NOMO-1 treated with DMSO at 0.1 percent for 48 hours (cell line): Measurements from ENCODE around the gene FRY.
A peak's percentile ranks its signal among the peaks of the same experiment; 100 is the strongest.
"Not testable (repeated sequence)": the region's sequence is repeated elsewhere in the genome, so short reads cannot be mapped to it uniquely, and the experiment has no call there.

ENCODE experiments used
- DNase-seq: peaks from one replicate; lab custom pipeline; 2025; ENCODE audit not compliant: unreplicated experiment; lab: John Stamatoyannopoulos, UW

Gene FRY

DNA sequence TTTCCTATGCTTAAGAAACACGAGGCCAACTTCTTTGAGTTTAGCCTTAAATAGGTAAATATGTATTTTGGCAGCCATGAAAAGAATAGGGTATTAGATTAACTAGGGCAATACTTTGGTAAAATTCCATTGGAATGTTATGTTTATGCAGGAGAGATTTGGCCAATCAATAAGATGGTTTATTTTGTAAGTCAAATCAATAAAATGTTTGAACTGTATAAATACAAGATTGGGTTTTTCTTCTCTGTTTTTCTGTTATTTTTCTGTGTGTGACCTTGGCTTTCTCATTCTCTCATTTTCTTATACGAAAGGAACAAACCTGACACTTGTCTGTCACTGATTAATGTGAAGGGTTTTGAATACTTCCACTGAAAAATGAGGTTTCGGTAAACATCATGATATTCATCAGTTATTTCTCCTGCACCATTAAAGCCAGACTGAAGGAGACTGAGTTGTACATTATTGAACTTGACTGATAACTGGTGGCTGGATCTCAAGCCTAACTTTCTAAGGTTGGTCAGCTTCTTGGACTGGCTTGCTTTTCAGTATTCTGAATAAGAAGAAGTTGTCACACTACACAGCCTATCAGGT lies 8.6 kb downstream of the FRY start:
- DNase-seq = no peak

- no peak for DNase-seq
These were observed 9.1 kb downstream of the FRY start for GRCh38 chr13:32040689-32041088.

DNA sequence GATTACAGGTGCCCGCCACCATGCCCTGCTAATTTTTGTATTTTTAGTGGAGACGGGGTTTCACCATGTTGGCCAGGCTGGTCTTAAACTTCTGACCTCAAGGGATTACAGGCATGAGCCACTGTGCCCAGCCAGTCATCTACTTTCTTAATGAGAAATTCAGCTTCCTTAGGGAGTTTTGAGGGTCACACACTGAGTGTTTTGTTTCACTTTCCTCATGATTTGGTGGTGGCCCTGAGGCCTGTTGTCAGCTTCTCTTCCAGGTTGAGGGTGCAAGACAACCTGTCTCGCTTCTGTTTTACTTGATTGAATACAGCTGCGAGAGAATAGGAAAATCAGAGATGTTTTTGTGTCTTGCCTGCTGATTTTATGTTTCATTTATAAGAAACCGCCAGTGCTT lies 9.9 kb downstream of the FRY start:
- DNase-seq = no peak

- no peak for DNase-seq
These were observed 11.0 kb downstream of the FRY start for GRCh38 chr13:32042551-32042950.

DNA sequence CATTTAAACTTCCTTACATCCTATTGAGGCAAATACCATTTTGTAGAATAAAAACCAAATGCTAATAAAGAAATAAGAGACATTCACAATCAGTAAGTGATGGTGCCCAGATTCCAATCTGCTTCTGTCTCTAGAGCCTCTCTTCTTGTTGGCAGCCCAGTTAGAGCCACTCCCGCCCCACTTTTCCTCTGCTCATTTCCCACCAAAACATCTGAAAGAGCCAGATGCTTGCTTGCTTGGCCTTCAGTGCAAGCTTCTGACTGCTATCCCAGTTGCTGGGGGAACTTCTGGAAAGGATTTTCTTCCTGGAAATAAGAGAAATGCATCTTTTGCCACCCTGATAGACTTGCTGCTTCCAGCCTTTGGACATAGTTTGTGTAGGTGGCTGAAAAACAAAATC lies 12.9 kb downstream of the FRY start:
- no peak for DNase-seq

- DNase-seq = no peak
These were observed 14.0 kb downstream of the FRY start for GRCh38 chr13:32045537-32045936.

DNA sequence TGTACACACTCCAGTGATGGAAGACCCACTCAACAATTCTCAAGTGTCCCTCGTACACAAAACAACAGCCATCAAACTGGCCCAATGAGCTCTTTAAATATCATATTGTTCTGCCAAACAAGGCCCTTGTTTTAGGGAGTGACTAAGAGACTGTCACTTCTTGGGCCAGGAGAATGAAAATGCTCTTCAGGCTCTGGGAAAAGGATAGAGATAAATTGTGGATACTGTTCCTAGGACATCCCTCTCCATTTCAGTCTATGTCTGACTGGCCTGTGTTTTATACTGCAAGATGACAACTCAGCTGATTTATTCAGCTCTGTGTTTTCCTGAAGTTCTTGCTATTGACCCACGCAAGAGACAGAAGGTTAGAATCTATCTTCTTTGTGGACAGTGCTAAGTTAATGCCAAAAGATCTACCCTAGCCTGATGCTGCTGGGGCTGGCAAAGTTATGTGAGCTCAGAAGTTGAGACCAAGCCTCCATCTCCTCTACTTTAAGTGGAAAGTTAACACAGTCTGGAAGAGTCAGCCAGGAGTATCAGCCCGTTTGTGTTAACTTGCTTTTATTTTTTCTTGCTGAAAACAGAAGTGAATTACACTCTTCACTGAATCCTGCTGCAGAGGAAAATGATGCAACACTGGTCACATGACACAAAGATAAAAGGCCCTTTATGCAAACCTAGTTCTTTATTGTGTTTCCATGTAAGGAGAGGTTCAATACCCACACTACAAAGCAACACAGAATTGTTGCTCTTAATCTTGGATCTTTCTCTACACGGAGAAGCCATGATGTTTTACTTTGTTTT lies 14.6 kb downstream of the FRY start:
- peak; percentile 97 for DNase-seq

DNA sequence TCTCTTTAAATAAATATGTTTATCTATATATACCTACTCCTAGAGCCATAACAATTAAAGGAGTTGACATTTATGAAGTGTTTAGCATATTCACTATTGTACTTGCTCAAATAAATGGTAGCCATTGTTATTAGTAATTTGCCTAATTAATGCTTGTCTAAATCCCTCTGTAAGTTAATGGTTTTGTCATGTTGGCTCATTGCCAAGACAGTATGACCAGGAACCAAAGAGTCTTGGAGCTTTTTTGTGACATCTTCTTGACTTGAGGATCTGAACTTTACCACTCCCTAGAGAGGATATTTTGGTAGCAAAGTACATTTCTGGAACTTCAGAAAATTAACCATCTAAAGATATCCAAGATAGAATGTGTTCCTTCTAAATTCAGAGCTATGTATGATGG lies 15.5 kb downstream of the FRY start:
- DNase-seq = no peak

GRCh38 chr13:32047793-32048192 lies 16.2 kb downstream of the FRY start:
- DNase-seq = peak; percentile 77

GRCh38 chr13:32048816-32049215 lies 17.2 kb downstream of the FRY start:
- peak; percentile 61 for DNase-seq

- DNase-seq = no peak
These were observed 19.6 kb downstream of the FRY start for GRCh38 chr13:32051156-32051555.

DNA sequence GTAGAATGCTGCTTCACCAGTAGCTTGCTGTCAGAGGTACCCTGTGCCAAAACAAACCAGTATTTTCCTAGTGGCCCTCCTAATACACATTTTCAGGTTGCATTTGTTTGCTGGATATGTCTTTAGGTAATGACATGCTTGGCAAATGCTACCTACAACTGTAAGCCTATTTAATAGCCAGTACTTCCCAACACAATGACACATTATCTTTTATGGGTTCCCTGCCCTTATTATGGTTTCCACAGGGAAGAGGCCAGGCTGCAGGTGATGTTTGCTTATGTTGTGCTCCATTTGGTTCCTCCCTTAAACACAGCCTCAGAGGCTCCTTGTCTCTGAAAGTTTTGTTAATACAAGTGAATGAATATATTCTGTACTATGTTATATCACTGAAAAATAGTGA lies 24.7 kb downstream of the FRY start:
- DNase-seq = no peak

DNA sequence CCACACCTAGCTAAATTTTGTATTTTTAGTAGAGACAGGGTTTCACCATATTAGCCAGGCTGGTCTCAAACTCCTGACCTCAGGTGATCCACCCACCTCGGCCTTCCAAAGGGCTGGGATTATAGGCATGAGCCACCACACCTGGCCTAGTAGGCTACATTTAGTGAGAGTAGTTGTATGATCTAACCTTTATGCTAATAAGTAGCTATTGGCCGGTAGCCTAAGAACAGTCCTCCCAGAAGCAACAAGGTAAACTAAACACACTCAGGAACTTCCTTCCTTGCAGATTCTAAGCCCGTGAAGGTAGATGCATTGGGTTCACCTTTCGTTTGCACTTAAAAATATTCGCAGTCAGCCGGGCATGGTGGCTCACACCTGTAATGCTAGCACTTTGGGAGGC lies 25.8 kb downstream of the FRY start:
- DNase-seq = not testable (repeated sequence)

DNA sequence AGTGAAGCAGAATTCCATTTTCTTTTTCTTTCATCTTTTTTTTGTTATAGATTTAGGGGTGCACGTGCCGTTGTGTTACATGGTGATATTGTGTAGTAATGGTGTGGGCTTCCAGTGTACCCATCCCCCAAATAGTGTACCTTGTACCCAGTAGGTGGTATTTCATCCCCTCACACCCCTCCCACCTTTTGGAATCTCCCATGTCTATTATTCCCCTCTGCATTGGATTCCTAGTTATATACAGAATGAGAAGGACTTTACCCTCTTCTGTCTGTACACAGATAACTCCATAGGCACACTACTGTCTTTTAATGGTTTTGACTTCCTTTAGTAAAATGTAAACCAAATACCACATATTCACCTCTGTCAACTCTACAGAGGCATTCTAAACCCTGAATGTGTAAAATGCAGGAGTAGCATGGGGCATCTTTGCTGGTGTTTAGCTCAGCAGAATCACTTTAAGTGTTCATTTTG lies 28.0 kb downstream of the FRY start:
- no peak for DNase-seq

DNA sequence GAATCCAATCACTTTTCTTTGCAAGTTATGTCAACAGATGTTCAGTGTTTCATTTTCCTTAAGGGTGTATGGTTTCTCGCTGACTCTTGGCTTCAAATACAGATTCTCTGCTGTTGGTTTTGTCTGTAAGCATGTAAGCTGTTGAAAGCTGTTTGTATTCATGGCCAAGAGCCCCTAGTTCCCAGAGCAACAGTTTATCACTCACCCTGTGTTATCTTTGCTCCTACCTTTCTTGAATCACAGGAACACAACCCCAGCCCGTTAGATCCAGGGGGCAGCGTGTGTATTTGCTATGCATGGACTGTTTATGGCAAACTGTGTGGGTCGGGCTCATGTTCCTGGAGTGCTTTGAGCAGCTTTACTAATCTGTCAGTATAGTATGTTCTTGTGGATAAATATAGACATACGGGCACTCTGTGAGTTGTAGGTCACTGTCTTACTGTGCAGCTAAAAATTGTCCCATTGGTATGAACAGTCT lies 28.9 kb downstream of the FRY start:
- DNase-seq = no peak

DNA sequence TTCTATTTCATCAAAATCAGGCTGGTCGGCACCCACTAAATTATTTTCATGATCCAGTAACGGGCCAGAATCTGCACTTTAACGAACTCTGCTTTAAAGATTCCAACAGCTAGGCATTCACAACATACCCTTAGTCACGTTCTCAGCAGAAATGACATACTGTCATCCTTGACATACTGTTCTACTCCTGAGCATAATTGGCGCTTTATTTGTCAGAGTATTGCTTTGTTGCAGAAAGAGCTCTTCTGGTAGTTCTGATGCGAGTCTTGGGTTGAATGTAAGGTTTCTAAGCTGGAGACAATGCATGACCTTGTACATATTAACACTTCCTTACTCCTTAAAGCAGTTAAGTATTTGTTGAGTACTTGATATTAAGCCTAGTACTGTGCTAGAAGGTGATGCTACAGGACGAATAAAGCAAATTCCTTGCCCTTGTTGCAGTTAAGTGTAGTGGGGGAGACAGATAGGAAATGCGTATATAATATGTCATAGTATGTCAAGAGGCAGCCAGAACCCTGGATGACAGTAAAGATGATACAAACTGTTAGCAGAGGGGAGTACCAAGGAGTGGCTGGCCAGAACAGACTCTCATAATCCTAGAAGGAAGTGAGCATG lies 32.2 kb downstream of the FRY start:
- no peak for DNase-seq

GRCh38 chr13:32067149-32067961 lies 35.8 kb downstream of the FRY start:
- no peak for DNase-seq

GRCh38 chr13:32068255-32068654 lies 36.7 kb downstream of the FRY start:
- DNase-seq = no peak

DNA sequence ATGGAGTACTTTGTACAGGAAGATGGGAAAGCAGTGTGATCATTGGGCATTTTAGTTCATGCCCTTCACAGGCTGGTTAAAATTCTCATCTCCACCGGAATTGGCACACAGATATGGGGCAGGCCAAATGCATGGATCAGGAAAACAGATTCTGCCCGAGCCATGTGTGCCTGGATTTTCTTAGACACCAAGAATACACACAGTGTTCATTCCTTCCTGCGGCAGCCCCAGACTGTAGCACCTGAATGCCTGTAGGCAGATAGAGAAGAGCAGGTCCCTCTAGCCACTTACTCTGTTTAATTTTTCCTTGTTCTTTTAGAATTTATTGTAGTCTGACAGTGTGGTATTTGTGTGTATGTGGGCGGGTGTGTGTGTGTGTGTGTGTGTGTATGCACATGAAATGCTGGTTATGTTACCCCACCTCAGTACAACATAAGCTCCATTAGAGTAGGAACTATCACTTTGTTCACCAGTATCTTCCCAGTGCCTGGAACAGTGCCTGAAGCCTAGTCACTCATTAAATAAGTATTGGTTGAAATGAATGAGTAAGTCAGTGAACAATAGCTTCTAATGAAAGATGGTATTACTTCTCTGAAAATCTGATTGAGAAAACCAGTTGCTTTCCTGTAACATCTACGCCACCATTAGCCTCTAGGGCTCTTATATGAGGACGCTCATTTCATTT lies 41.7 kb downstream of the FRY start:
- no peak for DNase-seq

GRCh38 chr13:32075170-32075851 lies 43.7 kb downstream of the FRY start:
- peak; percentile 34 for DNase-seq
